ENCODE data around the gene SH2D7.

Gene SH2D7

DNA sequence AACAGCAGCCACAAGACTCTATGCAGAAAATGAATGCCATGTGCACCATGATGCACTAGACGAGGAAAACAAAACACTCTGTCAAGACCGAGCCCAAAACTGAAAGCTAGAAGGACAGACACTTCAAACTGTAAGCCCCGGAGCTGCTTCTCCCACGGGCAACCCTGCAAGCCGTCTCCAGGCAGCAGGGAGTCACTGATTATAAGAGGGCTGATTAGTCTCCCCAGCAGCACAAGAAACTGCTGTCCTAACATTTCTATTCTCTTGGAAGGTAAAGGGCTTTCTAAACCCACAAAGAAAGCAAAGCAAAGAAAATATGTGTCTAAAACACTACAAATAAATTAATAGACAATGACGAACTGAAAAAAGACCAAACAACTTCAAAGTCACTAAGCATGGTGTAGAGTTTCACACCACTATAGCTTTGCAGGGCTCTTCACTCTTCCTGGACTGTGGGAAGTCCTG is 30.4 kb upstream of the SH2D7 start:
- no peak for DNase-seq (ENCODE audit: low read depth)

DNA sequence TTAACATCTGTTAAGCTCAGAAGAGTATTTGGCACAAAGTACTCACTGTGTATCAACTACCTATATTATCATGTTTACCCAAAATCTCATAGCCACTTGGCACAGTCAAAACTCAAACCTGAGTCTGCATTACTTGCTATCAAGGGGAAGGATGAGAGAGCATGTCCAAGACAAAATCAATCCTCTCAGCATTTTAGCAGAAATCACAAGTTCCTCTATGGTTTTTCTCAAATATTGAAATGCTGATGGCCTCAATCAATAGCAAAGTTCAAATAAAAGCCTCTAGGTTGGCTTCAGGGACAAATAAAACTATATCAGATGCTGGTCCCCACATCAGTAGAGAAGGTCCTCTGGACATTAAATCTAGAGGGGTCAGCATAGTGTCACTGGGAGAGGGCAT is 29.1 kb upstream of the SH2D7 start:
- DNase-seq (ENCODE audit: low read depth), result no peak

DNA sequence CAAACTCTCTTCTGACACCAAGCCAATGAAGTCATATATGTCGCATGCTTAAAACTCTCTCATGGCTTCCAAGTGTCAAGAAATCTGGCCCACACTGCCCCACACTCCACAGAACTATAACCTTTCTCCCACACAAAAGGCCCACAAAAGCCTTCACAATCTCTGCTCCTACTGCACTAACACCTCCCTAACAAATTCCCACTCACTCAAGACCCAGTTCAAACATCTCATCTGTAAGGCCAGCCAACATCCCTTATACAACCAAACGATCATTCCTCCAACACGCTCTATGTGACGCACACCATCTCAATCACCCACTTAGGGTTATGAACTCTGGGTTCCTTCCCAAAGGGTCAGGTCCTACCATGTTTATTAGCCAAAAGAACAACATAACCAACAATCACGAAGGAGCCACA is 28.4 kb upstream of the SH2D7 start:
- no peak for DNase-seq (ENCODE audit: low read depth)

DNA sequence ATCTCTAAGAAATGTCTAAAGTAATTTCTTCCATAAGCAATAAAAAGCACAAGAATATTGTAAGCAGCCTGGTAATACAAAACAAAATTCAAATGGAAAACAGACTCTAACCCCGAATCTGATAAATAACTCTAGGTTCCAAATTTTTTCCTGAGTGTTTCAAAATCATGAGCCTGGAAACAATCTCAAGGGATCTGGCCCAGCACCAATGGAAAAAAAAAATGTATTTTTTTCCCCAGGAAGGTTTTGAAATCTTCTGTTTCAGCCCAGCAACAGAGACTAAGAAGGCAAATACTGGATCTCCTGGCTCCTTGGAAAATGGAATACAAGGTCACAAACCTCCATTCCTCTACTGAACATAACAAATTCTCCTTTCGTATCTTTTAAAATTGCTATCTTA is 27.8 kb upstream of the SH2D7 start:
- DNase-seq (ENCODE audit: low read depth), result no peak

DNA sequence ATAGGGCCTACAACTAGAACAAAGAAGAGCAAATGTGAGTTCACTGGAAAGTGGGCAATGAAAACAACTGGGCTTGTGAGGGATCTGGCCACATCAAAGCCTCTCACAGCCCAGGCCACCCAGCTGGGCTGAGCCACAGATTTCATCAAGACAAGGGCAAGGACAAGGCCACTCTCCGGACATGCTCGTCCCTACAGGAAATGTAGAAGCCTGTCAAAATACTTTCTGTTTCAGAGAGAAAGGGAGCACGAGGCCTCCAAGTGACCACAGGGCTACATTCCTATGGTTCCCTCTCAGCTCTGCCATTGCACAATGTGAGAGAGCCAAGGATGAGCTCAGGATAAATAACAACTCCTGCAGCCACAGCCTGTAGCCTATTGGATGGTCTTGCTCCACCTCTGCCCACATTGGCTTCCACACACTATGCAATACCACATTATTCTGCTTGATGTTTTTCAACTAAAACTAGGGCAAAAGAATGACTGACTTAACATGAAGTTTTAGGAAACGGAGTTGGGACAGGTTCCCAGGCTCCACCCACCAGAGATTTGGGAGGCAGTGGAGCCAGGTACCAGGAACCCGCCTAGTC is 27.0 kb upstream of the SH2D7 start:
- no peak for DNase-seq (ENCODE audit: low read depth)

DNA sequence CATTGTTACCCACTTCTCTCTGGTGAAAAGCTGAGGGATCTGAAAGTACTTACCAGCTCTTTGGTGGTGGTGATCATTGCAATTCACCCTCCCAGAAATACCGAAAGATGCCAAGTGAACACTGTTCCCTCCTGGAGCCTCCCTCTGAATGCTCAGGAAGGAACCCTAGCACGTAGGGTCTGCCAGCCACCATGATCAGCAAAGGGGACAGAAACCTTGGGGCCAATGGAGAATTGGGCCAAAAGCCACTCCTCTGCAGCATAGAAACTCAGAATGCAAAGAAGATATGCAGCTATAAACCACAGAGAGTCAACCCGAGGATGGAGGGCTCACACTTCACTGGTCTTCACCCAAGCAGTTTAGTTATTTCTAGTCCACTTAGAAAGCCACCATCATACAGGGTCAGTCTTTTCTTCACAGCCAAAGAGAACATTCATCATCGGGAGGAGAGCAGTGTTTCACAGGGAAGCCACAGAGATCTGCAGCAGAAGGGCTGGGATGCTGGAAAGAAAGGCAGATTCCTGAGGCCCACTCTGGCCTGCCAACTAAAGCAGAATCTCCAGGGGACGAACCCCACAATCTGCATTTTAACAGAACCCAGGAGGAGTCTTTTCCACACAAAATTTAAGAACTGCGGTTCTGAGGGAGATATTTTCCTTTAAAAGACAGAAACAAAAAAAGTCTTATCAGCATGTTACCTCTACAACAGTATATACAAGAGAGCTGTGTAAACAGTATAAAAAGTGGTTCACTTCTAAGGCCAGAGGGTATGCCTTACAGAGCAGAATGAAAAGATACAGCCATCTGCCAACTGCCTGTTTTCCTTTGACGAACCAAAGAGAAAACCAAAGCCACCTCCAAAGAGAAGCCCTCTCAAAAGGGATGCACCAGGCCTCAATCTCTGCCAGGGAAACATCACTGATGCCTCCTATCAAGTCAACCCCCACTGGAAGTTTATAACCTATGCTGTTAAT is 26.1 kb upstream of the SH2D7 start:
- no peak for DNase-seq (ENCODE audit: low read depth)

DNA sequence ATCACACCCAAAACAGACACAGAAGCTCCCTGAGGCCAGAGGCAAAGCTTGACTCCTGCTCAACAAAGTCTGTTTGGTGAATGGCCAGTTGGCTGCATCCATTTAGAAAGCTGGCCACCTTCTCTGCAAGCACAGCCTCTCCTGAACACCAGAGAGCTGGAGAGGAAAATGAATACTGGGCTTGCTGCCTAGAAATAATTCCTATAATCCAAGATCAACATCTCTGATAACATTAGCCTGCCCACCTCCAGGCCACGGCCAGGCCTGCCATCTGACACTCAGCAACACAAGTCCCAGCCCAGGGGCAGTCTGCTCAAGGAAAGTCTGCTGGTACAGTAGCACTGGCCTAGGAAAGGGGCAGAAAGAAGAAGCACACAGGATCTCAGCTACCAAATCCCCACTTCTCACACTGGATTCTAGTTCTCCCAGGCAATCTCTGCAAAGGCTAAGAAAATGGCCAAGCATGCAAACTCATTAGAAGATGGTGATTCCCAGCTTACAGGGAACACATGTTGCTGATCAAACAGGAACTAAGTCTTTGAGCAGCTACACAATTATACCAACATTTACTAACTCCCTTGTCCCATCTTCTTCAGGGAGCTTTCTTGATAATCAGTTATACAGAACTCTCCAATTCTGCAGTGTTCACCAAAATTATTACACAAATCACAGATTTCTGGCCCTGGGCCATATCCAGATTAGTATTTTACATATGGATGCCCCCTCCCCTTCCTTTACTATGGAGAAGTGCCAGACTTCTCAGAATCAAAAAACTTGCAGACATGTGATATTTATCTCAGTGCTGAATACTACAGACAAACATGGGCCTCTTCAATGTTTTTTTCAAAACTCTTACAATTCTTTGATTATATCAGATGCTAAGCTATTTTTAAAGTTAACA is 24.8 kb upstream of the SH2D7 start:
- DNase-seq (ENCODE audit: low read depth), result no peak

DNA sequence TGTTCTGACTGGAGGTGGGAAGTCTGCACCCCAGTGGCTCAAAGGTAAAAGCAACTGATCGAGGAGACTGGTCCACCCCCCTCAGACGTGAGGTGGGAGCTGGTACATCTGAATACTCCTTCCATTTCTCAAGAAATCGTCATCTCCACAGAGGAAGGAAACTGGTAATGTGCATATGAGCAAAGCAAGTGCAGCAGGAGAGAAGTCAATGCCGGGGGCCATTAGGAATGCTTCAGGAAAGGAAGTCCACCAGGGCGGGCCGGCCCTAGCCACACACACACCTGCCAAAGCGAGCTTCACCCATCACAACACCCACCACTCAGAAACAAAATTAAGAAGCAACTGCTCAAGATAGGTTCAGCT is 23.3 kb upstream of the SH2D7 start:
- DNase-seq (ENCODE audit: low read depth), result no peak

DNA sequence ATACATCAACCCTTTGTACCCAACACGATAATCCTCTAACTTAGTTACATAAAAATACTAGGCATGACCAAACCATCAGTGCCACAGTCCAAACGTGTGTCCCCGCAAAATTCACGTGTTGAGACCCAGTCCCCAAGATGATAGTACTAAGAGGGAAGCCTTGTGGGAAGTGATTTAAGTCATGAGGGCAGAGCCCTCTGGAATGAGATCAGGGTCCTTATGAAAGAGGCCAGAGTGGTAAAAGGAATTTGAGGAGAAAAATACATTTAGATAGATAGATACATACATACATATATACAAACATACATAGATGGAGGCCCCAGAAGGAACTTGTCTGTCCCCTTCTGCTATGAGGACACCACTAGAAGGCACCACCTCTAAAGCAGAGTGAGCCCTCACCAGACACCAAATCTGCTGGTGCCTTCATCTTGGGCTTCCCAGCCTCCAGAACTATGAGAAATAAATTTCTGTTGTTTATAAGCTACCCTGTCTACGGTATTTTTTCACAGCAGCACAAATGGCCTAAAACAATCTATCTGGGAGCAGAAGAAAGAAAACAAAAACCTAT is 22.8 kb upstream of the SH2D7 start:
- DNase-seq (ENCODE audit: low read depth), result no peak

DNA sequence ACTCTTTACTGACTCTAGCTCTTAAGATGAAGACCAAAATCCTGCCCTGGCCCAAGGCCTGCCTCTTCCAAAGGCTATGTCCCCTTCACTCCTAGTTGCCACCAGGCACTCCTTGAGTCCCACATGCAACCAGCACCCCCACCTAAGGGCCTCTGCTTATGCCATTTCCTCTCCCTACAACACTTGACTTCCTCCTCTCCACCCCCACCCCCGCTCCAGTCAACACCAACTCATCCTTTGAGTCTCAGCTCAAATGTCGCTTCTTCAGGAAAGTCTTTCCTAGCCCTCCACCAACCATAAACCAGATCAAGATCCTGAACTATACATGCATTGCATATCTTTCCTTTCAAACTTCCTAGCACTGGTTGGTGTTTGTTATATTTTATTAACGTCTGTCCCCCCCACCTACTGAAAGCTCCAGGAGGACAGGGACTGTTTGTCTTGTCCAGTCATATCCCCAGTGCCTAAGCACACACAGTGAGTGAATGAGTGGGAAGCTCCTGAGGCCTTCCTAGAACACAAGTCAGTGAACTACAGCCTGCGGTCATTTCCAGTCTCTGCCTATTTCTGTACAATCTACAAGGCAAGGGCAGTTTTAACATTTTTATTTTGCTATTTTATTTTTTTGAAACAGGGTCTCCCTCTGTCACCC is 22.2 kb upstream of the SH2D7 start:
- DNase-seq (ENCODE audit: low read depth), result no peak

DNA sequence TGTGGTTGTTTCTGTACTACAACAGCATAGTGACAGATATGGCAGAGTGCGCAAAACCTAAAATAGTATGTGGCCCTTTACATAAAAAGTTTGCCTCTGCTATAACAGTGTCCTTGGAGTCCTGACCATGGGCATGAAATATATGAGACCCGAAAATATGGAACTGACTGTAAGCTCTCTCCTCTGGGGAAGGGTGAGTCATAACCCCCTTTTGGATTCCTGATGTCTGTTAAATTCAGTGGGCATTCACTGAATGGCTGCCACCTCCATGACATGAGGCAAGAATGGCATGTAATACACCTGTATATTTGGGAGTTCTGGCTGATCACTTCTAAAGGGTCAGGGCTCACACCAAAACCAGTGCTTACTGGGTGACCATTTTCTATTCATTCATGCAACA is 21.0 kb upstream of the SH2D7 start:
- DNase-seq (ENCODE audit: low read depth), result no peak

DNA sequence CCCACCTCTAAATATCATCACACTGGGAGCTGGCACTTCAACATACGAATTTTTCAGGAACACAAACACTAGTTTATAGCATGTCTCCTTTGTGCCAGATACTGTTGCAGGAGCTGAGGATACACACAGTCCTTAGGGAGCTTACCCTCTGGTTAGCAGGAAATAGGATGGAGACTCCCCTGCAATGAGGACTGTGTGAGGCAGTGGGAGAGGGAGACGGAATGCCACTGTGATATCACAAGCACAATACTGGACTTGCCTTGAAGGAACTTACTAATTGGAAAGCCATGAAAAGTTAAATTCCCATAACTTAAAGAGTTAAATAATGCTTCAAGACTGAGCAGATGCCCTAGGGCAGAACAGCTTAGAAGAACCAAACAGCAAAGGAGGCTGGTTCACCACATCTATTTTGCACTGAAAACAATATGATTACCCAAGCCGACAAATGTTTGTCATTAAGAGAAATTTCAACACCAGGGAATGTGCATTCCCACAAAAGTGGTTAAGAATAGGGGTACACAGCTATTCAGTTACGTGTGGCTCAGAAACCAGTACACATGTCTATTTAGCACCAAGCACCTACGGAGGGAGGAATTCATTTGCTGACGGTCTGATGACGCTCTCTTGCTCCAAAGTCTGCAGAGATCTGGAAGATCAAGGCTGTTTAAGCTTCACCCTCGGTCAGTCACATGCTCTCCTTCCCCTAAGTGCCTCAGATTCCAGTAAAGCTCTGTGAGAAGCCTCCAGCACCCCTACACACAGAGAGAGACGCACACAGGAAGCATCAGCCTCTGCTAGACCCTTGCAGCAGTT is 20.1 kb upstream of the SH2D7 start:
- no peak for DNase-seq (ENCODE audit: low read depth)

DNA sequence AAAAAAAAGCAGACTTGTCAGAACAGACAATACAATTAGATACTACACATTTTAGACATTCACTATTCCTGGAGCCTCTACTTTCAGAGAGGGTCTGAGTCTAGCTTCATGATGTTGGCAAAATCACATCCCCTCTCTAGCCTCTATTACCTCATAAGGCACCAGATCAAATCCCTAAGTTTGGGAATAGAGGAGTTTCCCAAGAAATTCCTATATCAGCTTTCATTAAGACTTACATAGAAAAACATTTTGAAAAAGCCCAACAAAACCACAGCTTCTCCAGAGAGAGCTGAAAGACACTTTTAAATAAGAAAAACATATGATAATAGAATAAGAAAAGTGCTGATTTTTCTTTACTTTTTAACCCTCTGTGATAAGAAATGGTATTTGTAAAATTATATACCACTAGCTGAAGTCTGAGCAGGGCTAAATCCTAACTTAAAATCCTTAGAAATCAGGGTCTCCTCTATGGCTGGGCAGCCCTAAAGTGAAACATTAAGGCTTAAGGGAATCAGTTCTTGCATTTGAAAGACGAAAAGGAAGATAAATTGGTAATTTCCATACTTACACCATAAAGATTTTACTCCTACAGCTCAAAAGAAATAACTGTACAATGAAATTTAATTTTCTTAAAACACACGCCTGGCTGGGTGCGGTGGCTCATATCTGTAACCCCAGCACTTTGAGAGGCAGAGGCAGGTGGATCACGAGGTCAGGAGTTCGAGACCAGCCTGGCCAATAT is 19.1 kb upstream of the SH2D7 start:
- no peak for DNase-seq (ENCODE audit: low read depth)

DNA sequence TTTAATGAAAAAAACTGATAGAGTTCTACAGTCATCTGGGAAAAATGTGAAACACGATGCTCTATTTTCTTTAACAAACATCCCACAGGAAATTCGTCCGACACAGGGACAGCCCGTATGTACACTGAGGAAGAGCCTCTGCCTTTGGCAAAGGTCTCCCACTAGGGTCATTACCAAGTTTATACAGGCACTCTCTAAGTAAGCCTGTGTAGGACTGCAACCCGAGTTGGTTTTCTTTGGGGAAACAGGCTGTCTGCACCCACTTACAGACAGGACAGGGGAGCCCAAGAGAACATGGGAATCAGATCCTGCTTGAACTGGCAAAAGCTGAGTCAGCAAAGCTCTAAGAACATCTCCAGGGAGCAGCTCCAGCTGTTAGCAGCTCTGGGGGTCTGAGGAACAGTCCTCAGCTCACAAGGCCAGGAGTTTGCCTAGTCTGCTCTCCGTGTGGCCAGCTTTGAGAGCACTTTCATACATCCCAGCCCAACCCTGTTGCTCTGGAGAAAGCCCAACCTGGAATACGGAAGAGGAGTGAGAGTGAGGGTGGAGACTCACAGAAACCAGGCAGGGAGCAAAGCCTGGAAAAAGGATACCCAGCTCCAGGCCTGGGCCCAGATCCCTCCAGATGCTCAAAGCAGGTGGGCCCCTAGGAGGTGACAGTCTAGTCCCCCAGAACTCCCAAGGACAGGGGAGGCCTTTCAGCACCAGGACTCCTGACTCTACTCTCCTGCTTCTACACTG is 16.7 kb upstream of the SH2D7 start:
- DNase-seq (ENCODE audit: low read depth), result no peak

DNA sequence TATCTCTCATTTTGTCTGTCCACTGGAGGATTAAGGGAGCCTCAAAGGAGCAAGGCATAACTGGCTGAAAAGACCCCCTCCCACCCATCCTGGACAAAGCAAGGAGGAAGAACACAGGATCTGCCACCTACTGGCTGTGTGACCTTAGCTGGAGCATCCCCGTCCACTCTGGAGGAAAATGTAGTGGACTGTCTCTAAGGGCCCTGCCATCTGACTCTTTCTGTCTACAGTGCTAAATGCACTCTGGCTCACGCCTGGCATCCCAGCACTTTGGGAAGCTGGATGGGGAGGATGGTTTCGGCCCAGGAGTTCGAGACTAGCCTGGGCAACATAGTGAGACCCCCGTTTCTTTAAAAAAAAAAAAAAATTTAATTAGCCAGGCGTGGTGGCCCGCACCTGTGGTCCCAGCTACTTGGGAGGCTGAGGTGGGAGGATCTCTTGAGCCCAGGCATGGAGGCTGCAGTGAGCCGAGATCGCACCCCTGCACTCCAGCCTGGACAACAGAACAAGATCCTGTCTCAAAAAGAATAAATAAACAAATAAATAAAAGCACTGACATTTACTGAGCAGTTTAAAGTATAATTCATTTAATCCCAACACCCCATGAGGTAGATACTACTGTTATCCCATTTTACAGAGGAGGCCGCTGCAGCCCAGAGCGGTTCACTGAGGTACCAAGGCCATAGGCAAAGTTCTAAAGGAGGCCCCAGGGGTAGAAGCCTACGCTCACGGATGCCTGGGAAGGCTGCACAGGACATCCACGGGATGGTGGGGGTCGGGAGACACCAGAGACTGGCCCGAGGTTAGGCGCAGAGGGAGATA is 15.9 kb upstream of the SH2D7 start:
- DNase-seq (ENCODE audit: low read depth), result no peak

DNA sequence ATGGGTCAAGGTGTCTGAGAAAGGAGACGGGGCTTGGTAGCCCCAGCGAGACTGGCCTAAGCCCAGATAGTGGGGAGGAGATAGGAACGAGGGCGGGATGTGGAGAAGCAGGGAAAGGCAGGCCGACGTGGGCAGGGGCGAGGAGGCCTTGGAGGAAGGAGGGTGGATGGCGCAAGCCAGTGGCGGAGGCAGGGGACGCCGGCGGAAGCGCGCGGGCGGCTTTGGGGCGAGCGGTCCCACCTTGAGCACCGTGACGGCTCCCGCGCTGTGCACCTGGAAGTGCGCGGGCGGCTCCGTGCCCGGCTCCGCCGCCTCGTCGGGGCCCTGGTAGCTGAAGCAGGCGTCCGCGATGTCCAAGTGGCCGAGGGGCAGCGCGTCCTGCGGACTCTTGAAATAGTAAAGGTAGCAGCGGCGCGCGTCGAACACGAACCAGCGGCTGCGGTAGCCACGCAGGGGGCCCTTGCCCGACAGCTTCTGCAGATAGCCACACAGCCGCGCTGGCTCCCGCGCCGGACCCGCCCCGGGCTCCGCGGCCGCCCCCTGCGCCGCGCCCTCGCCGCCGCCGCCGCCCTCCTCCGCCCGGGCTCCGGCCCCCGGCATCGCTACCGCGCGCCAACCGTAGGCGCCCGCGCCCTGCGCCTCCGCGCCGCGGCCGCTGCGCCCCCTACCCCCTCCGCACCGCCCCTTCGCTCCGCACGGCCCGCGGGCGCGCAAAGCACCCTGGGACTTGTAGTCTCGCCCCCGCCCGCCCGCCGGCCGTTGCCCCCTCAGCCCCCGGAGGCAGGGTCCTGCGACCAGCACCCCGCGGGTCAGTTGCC is 15.1 kb upstream of the SH2D7 start, which contains the start of gene TBC1D2B:
TBC1D2B (minus strand) TSS at position 659 of the 818 bp plus-strand sequence; CDS start at position 600, 59 bp downstream.
- peak; percentile 64 for DNase-seq (ENCODE audit: low read depth)

DNA sequence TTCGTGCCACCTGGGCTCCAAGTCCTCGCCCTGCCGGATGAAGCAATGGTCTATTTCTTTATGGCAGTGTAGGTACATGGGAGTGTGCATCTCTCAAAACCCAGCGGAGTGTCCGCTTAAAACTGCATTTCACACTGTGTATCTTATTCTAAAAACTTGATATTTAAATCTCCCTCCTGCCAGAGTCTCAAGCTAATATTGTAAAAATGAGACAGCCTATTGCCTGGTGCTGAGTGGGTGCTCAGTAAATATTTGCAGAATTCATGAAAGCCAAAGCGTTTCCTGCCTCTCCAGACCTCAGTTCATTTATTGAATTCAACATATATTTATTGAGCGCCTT is 14.5 kb upstream of the SH2D7 start:
- no peak for DNase-seq (ENCODE audit: low read depth)
